ENCODE measurements around the gene PTGER3.

Gene PTGER3

DNA sequence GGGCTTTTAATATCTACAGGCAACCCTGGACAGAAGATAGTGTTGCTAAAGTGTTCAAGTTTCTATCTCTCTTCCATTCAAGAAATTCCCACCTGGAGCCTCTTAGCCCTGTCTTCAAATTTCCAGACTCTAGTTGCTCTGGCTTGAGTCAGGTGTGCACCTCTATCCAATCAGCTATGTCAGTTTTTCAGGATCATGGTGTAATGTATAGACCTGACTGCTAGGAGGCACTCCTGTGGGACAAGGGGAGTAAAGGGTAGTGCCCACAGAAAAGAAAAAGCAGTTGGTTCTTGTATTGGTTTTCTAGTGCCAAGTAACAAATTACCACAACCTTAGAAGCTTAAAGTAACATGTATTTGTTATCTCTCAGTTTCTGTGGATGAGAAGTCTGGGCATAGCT lies 39.4 kb upstream of the PTGER3 start:
- no peak overlapping the region for H3K27ac ChIP-seq
- TF ChIP-seq, protein P1, sequence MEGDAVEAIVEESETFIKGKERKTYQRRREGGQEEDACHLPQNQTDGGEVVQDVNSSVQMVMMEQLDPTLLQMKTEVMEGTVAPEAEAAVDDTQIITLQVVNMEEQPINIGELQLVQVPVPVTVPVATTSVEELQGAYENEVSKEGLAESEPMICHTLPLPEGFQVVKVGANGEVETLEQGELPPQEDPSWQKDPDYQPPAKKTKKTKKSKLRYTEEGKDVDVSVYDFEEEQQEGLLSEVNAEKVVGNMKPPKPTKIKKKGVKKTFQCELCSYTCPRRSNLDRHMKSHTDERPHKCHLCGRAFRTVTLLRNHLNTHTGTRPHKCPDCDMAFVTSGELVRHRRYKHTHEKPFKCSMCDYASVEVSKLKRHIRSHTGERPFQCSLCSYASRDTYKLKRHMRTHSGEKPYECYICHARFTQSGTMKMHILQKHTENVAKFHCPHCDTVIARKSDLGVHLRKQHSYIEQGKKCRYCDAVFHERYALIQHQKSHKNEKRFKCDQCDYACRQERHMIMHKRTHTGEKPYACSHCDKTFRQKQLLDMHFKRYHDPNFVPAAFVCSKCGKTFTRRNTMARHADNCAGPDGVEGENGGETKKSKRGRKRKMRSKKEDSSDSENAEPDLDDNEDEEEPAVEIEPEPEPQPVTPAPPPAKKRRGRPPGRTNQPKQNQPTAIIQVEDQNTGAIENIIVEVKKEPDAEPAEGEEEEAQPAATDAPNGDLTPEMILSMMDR (conservative IDR thresholded peaks at IDR 0.05), result peak; percentile 10; the same call in 1 of the 2 replicates
- TF ChIP-seq ZFX (IDR thresholded peaks at IDR 0.05), result no peak

DNA sequence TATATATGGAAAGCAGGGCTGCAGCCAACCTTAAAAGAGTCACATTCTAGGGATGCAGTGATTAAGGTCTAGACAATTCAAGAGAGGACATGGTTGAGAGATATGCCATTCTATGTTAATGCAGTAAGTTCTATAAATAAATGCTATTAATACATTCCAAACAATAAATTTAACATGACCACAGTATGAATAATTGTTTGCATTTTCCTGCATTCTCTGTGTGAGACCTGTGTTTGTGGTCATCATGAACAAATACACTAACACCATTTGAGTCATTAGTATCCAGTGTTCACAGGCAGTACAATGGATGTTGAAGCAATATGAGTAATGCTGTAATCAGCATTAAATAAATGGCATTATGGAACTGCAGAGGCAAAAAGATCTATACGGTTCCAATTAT lies 38.7 kb upstream of the PTGER3 start:
- no peak for TF ChIP-seq ZFX (IDR thresholded peaks at IDR 0.05)
- TF ChIP-seq, protein P1 (conservative IDR thresholded peaks at IDR 0.05), result no peak
- H3K27ac ChIP-seq, result no peak overlapping the region

DNA sequence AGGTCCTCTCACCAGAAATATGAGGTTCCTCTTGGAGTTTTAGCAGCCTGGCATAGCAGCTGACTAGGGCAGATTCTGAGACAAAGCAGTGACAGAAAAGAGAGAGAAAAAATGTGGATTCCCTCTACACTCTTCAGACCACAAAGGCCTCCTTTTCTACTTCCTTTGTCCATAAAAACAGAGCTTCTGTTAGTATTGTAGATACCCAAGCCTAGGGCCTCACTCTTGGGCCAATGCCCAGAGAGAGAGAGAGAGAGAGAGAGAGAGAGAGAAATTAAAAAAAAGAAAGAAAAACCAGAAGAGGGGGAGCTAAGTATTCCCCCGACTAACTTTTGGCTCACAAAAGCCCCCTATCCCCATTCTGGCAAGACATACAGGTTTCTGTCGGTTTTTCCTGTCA lies 35.7 kb upstream of the PTGER3 start:
- no peak overlapping the region for H3K27ac ChIP-seq
- TF ChIP-seq, protein P1 (conservative IDR thresholded peaks at IDR 0.05), result no peak
- no peak for TF ChIP-seq ZFX (IDR thresholded peaks at IDR 0.05)

DNA sequence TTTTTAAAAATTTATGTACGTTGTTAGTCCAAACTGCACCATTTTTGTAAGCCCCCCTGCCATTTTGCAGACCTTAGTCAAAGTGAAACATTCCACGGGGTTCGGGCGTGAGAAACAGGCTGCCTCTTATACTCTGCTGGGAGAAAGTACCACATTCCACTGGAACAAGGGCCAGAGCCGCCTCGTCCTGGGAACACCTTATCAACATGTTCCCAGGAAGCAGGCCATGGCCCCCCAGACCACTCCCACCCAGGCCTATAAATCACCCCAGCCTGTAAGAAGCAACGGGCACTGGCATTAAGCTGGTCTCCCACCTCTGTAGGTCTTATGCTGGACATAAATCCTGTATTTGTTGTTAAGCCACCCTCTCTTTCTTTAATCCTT lies 34.1 kb upstream of the PTGER3 start:
- H3K27ac ChIP-seq, result peak overlapping the region; percentile 99
- TF ChIP-seq, protein P1 (conservative IDR thresholded peaks at IDR 0.05), result no peak
- no peak for TF ChIP-seq ZFX (IDR thresholded peaks at IDR 0.05)

DNA sequence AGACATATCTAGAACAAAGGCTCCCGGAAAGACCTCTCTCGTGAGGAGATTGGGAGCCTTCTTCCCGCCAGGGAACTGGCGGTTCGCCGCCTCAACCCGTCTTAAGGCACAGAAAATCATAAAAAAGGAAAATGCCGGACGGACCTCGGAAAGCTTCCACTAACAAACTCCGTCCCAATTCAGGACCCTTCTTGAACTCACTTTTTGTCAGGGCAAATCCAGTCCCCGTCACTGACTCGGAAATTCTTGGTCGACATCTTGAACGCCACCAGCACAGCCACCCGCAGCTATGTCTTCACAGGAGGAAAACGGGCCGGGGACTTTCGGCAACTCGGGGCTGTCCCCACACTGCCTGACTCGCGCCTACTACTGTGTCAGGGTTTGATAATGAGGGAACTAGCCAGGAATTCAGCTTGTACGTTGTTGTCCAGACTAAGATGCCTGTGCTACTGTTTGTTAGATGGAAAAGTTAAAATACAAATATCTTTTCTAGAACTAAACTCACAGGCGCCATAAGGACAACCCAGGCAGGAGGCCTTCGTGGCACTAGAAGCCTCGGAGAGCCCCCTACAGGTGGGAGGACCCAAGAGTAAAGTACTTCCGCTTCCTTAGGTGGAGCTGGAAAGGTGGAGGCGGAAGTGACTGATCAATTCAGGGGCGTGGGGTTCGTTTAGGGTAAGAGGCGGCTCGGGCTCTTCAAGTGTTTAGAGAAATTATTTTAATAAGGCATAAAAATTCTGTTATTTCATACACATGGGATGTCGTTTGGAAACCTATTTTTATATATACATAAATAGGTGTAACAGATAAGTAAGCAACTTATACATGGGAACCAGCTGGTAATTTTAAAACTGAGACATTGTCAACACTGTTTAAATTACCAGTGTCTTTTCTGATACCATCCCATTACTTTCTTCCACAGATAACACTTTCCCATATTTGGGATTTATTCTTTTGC lies 33.4 kb upstream of the PTGER3 start, which contains the start of gene ZRANB2:
TSS of gene ZRANB2 (minus strand) at position 297 of the 958 bp plus-strand sequence. CDS start at position 257, 40 bp downstream.
- H3K27ac ChIP-seq, result peak within 1 kb of the TSS; percentile 99
- no peak for TF ChIP-seq ZFX (IDR thresholded peaks at IDR 0.05)
- TF ChIP-seq, protein P1 (conservative IDR thresholded peaks at IDR 0.05), result peak; percentile 83

DNA sequence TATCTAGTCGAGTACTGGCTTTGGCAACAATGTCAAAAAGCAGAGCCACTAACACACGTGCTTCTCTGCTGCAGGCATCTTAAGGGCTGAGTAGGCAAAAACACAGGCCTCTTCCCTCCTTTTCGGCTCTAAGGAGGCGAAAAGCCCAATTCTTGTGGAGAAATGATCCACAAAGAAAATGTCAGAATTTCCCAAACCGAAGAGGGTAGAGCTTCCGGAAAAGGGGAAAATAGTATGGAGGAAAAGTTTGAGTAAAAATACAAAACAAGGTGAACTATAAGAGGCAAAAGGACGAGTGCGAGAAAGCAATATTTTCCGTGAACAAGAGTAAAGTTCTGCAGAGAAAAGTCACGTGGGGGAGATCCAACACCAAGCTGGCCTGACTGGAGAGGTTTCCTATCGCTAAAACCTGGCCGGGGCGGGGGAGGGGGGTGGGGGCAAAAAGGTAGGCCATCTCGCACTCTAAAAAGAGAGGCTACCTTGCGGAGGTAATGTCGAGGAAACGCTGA lies 32.7 kb upstream of the PTGER3 start:
- H3K27ac ChIP-seq, result peak overlapping the region; percentile 99
- TF ChIP-seq, protein P1 (conservative IDR thresholded peaks at IDR 0.05), result no peak
- TF ChIP-seq ZFX (IDR thresholded peaks at IDR 0.05), result peak; percentile 37; the same call in 1 of the 2 replicates

DNA sequence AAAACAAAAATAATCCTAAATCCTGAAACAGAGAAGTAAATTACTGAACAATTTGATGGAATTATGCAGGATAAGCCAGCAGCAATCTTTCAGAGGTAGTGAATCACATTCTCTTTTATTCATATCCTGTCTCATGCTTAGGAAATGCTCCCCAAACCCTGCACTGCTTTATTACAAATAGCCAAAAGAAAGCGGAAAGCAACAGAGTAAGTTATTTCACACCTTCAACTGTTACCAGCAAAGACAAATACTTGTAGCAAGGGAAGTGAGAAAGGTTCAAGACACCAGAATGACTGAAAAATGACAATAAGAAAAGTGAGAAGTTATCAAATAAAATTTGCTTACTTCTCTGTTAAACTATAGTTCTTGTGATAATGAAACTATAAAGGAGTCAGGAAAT lies 27.1 kb upstream of the PTGER3 start:
- H3K27ac ChIP-seq, result no peak overlapping the region
- TF ChIP-seq, protein P1 (conservative IDR thresholded peaks at IDR 0.05), result no peak
- no peak for TF ChIP-seq ZFX (IDR thresholded peaks at IDR 0.05)

Measured in C4-2B (cell line).